Posterior vena cava (tissue), 2 donors: Measurements from ENCODE around the gene ZNF710. TPM values are rescaled to one million over a fixed set of nuclear protein-coding genes. Genes with fewer than 3 reads are reported as not detected.
A peak's percentile ranks its signal among the peaks of the same experiment; 100 is the strongest.

Experiments
- DNase-seq: peaks from one replicate; pipeline ENCODE4 v3.0.0-alpha.2; 2020; ENCODE audit warnings: low spot score
- intact Hi-C, 2 donors: fragments of 100-400 bp; cut with DNase I; formaldehyde crosslinking; loops; one replicate each; pipeline versions ENCODE4 v1.14.1 to v1.14.2; 2022 to 2023
- total RNA-seq, 2 donors: library from RNA; stranded (reverse); fragmentation: NEBNext Ultra II Directional; extraction: Animal tissue kit (Norgen Biotek cat#: 25700); gene quantifications; one replicate each; pipeline ENCODE4 v1.2.1, GENCODE V29; 2021
- donor health status: DM: yes; HTN: yes; CAD: no.
- donor health status: DM: yes; HTN: yes; CAD: no.

The ZNF710 gene
- total RNA-seq, 2 donors from 2014 or later = 11.6 to 13.3 TPM

- DNase-seq = no peak
- intact Hi-C loops = no loop called here
Measured at GRCh38 chr15:90084876-90085423, 83.8 kb downstream of the ZNF710 start.

GRCh38 chr15:90085565-90085964, 84.4 kb downstream of the ZNF710 start:
- DNase-seq = no peak
- intact Hi-C loops = no loop called here

- intact Hi-C loops = no loop called here
Measured at GRCh38 chr15:90086868-90087268, 85.7 kb downstream of the ZNF710 start.

GRCh38 chr15:90087454-90088154, 86.5 kb downstream of the ZNF710 start:
- no peak for DNase-seq
- intact Hi-C loops = no loop called here

More at GRCh38 chr15:90086868-90087268, 85.7 kb downstream of the ZNF710 start:
- no peak for DNase-seq

- no peak for DNase-seq
- intact Hi-C loops = no loop called here
Measured at GRCh38 chr15:90090226-90090848, 89.2 kb downstream of the ZNF710 start.

GRCh38 chr15:90091156-90091931, 90.2 kb downstream of the ZNF710 start:
- intact Hi-C loops = no loop called here
- no peak for DNase-seq

GRCh38 chr15:90095521-90095959, 94.4 kb downstream of the ZNF710 start:
- intact Hi-C loops = no loop called here
- DNase-seq = no peak

GRCh38 chr15:90097475-90097874, 96.4 kb downstream of the ZNF710 start:
- intact Hi-C loops = no loop called here

GRCh38 chr15:90099072-90099867, 98.1 kb downstream of the ZNF710 start:
- intact Hi-C loops = no loop called here
- peak; percentile 30 for DNase-seq

More at GRCh38 chr15:90097475-90097874, 96.4 kb downstream of the ZNF710 start:
- DNase-seq = peak; percentile 8

GRCh38 chr15:90099868-90100831, 99.0 kb downstream of the ZNF710 start:
- peak; percentile 82 for DNase-seq
- intact Hi-C loops = no loop called here

GRCh38 chr15:90101130-90101968, 100.2 kb downstream of the ZNF710 start:
- peak; percentile 89 for DNase-seq
- intact Hi-C loops = no loop called here

GRCh38 chr15:90101969-90102890, 101.1 kb downstream of the ZNF710 start, which contains the start of gene IDH2:
Gene IDH2, minus strand, starts transcription at chr15:90102468. Its CDS starts 78 bp downstream, at chr15:90102390.
- DNase-seq = peak; percentile 93
- intact Hi-C loops = no loop called here

GRCh38 chr15:90103701-90104329, 102.7 kb downstream of the ZNF710 start:
- intact Hi-C loops = no loop called here
- peak; percentile 29 for DNase-seq

- DNase-seq = peak; percentile 43
- intact Hi-C loops = no loop called here
Measured at GRCh38 chr15:90104551-90104950, 103.4 kb downstream of the ZNF710 start.

- intact Hi-C loops = no loop called here
- peak; percentile 29 for DNase-seq
Measured at GRCh38 chr15:90105521-90105920, 104.4 kb downstream of the ZNF710 start.
